A673 (cell line): ENCODE results near the gene DMBT1. TPM values are rescaled to one million over a fixed set of nuclear protein-coding genes. Genes with fewer than 3 reads are reported as not detected.

Experiments
- BruUV-seq: library from RNA; stranded (reverse); fragments of 400-500 nt; replicated peaks from 2 replicates; lab custom pipeline; 2021; lab: Mats Ljungman, UMichigan
- CTCF ChIA-PET: fragments of 300-600 bp; sonication (Branson Sonifier 250); formaldehyde crosslinking; loops from one replicate; lab custom pipeline; 2022; ENCODE audit warnings: antibody characterized with exemption; lab: Charles Lee
- POLR2A ChIA-PET: fragments of 300-600 bp; sonication (Branson Sonifier 250); formaldehyde crosslinking; loops from one replicate; lab custom pipeline; 2022; ENCODE audit warnings: antibody characterized with exemption; ENCODE audit not compliant: low non-redundant PET; lab: Charles Lee
- DNase-seq: peaks from one replicate; pipeline ENCODE4 v3.0.0-alpha.2; 2015; ENCODE audit warnings: low spot score
- H3K27ac ChIP-seq: fragments of 200-600 bp; sonication (generic); 2 replicates; pipeline ENCODE4 v1.5.1; 2016; ENCODE audit warnings: mixed run types, low read depth, mild to moderate bottlenecking, mixed read lengths, antibody characterized with exemption, low read length; ENCODE audit not compliant: poor library complexity, severe bottlenecking
- H3K27me3 ChIP-seq: fragments of 200-600 bp; sonication (generic); replicated peaks from 2 replicates; pipeline ENCODE4 v1.6.1; 2017; ENCODE audit warnings: mixed run types, low read depth, mild to moderate bottlenecking, mixed read lengths, antibody characterized with exemption, low read length; ENCODE audit not compliant: insufficient read depth, poor library complexity
- H3K36me3 ChIP-seq: fragments of 200-600 bp; sonication (generic); 2 replicates; pipeline ENCODE4 v1.6.1; 2016; ENCODE audit warnings: mixed run types, mild to moderate bottlenecking, mixed read lengths, antibody characterized with exemption, low read length; ENCODE audit not compliant: insufficient read depth, poor library complexity, severe bottlenecking
- H3K4me1 ChIP-seq: fragments of 200-600 bp; sonication (generic); 2 replicates; pipeline ENCODE4 v1.6.1; 2017; ENCODE audit warnings: mixed run types, mild to moderate bottlenecking, mixed read lengths, antibody characterized with exemption, low read length; ENCODE audit not compliant: insufficient read depth, poor library complexity, severe bottlenecking
- H3K4me3 ChIP-seq: fragments of 200-600 bp; sonication (generic); 2 replicates; pipeline ENCODE4 v1.5.1; 2016; ENCODE audit warnings: low read depth, mixed run types, mild to moderate bottlenecking, mixed read lengths, low read length; ENCODE audit not compliant: poor library complexity, severe bottlenecking
- H3K9me3 ChIP-seq: fragments of 200-600 bp; sonication (generic); 2 replicates; pipeline ENCODE4 v1.6.1; 2016; ENCODE audit warnings: mixed run types, low read depth, mild to moderate bottlenecking, mixed read lengths, antibody characterized with exemption, low read length; ENCODE audit not compliant: poor library complexity, severe bottlenecking
- EZH2 ChIP-seq: fragments of 200-600 bp; sonication (generic); IDR thresholded peaks from 2 replicates; pipeline ENCODE4 v1.6.1; 2017; ENCODE audit warnings: borderline replicate concordance, low read depth, mild to moderate bottlenecking, mixed read lengths, antibody characterized with exemption, low read length; ENCODE audit not compliant: poor library complexity, severe bottlenecking
- intact Hi-C: fragments of 100-400 bp; cut with micrococcal nuclease; formaldehyde crosslinking; loops from one replicate; pipeline ENCODE4 v1.10.0; 2022; ENCODE audit not compliant: unreplicated experiment
- total RNA-seq: library from RNA; stranded (reverse); gene quantifications from 2 replicates; pipeline ENCODE4 v1.2.3, GENCODE V29; 2021
- TF ChIP-seq, protein P1 (sequence below): fragments of 300-800, 200-600 bp; sonication (generic); conservative IDR thresholded peaks from 2 replicates; pipeline ENCODE4 v1.5.1; 2017; ENCODE audit warnings: low read depth, mild to moderate bottlenecking, antibody characterized with exemption, low read length, moderate library complexity, mixed read lengths

Gene DMBT1
- total RNA-seq, 1 experiment from 2014 or later, result not detected

DNA sequence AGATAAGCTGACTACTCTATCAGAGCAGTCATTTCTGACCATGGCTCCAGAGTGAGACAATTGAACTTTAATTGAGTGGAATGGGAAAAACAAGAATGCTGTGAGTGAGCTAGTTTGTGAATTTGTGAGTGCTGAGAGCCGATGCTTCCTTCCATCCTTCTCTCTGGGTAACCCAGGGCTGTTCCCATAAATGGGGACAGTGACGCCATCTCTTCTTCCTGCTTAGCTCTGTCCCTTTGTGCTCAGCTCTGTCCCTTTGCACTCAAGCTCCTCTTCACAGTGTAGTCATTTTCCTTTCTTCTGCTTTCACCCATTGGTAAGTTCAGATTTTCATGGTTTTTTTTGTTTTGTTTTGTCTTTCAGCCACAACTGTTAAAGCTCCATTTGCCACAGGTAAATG is 114.7 kb downstream of the DMBT1 start:
- Histone ChIP-seq H3K4me1 (no peaks in the 10 kb centered on the region), H3K36me3 (no peaks in the 10 kb centered on the region), H3K27me3 (peaks cover 39% of the 10 kb centered on the region), H3K9me3 (no peaks in the 10 kb centered on the region), H3K27ac (no peak overlapping the region), H3K4me3 (no peak overlapping the region)
- ChIA-PET CTCF (no interaction called here), POLR2A (no interaction called here)
- BruUV-seq, result no TSS peak
- intact Hi-C loops, result no loop called here
- TF ChIP-seq, protein P1, sequence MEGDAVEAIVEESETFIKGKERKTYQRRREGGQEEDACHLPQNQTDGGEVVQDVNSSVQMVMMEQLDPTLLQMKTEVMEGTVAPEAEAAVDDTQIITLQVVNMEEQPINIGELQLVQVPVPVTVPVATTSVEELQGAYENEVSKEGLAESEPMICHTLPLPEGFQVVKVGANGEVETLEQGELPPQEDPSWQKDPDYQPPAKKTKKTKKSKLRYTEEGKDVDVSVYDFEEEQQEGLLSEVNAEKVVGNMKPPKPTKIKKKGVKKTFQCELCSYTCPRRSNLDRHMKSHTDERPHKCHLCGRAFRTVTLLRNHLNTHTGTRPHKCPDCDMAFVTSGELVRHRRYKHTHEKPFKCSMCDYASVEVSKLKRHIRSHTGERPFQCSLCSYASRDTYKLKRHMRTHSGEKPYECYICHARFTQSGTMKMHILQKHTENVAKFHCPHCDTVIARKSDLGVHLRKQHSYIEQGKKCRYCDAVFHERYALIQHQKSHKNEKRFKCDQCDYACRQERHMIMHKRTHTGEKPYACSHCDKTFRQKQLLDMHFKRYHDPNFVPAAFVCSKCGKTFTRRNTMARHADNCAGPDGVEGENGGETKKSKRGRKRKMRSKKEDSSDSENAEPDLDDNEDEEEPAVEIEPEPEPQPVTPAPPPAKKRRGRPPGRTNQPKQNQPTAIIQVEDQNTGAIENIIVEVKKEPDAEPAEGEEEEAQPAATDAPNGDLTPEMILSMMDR, result no peak
- no peak for TF ChIP-seq EZH2
- no peak for DNase-seq

DNA sequence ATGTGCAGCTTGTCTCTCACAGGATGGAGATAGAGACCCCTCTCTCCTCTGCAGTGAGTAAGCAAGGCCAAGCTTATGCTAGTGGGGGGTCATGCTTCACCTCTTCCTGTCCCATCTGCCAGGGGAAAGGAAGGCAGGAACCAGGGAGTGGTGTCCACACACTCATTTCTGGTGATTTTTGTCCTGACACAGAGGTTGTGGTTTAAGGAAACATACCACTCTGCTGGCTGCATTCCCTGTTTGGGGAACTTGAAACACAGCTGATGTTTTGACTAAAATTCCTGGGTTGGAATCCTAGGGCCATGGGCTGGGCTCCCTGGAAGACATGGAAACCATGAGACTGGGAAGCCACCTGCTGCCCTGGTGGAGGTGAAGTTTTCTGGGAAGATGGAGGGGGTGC is 117.7 kb downstream of the DMBT1 start:
- H3K4me1 ChIP-seq, result no peaks in the 10 kb centered on the region
- no peak overlapping the region for H3K4me3 ChIP-seq
- peaks cover 20% of the 10 kb centered on the region for H3K27me3 ChIP-seq
- no peaks in the 10 kb centered on the region for H3K9me3 ChIP-seq
- intact Hi-C loops, result no loop called here
- H3K27ac ChIP-seq, result no peak overlapping the region
- no TSS peak for BruUV-seq
- no peak for DNase-seq
- CTCF ChIA-PET, result no interaction called here
- H3K36me3 ChIP-seq, result no peaks in the 10 kb centered on the region
- TF ChIP-seq EZH2, result no peak
- TF ChIP-seq, protein P1, result no peak
- POLR2A ChIA-PET, result no interaction called here

DNA sequence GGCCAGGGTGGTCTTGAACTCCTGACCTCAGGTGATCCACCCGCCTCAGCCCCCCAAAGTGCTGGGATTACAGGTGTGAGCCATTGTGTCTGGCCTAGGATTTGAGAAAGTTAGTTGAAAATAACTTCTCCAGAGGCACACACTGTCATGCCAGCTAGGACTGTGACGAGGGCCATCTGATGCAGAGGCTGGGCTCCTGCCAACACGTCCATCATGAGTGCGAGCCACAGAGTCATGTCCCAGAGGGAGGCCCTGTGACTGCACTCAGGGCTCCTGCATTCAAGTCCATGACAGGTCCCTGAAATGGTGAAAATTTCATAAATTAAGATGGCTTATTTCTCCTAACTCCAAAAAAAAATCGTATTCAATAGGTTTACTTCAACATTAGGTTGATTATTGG is 122.0 kb downstream of the DMBT1 start:
- peaks cover 8% of the 10 kb centered on the region for H3K27me3 ChIP-seq
- H3K36me3 ChIP-seq, result no peaks in the 10 kb centered on the region
- TF ChIP-seq, protein P1, result no peak
- TF ChIP-seq EZH2, result no peak
- intact Hi-C loops, result no loop called here
- CTCF ChIA-PET, result no interaction called here
- H3K9me3 ChIP-seq, result no peaks in the 10 kb centered on the region
- no TSS peak for BruUV-seq
- peak; percentile 3 for DNase-seq
- H3K4me3 ChIP-seq, result no peak overlapping the region
- no peaks in the 10 kb centered on the region for H3K4me1 ChIP-seq
- H3K27ac ChIP-seq, result no peak overlapping the region
- POLR2A ChIA-PET, result no interaction called here
